Parathyroid adenoma (tissue), 2 donors: Measurements from ENCODE around the gene FAR2.
"Not testable (repeated sequence)": the region's sequence is repeated elsewhere in the genome, so short reads cannot be mapped to it uniquely, and the experiment has no call there.

Experiments used
- H2AFZ ChIP-seq: fragments of 300-600 bp; sonication (generic); one replicate; pipeline ENCODE4 v1.7.0; 2017; ENCODE audit warnings: antibody characterized with exemption, mild to moderate bottlenecking
- H3K27ac ChIP-seq: fragments of 300-600 bp; sonication (generic); one replicate; pipeline ENCODE4 v1.7.0; 2017
- H3K27me3 ChIP-seq: fragments of 300-600 bp; sonication (generic); one replicate; pipeline ENCODE4 v1.7.0; 2017; ENCODE audit warnings: low read length; ENCODE audit not compliant: control insufficient read depth, insufficient read depth
- H3K36me3 ChIP-seq: fragments of 300-600 bp; sonication (generic); one replicate; pipeline ENCODE4 v1.7.0; 2017; ENCODE audit warnings: low read length; ENCODE audit not compliant: control insufficient read depth, insufficient read depth
- H3K4me1 ChIP-seq: fragments of 300-600 bp; sonication (generic); one replicate; pipeline ENCODE4 v1.7.0; 2017; ENCODE audit warnings: control low read depth
- H3K4me2 ChIP-seq: fragments of 300-600 bp; sonication (generic); one replicate; pipeline ENCODE4 v1.7.0; 2017; ENCODE audit warnings: low read length
- H3K4me3 ChIP-seq: fragments of 300-600 bp; sonication (generic); one replicate; pipeline ENCODE4 v1.7.0; 2017; ENCODE audit warnings: low read depth, low read length
- H3K79me2 ChIP-seq: fragments of 300-600 bp; sonication (generic); one replicate; pipeline ENCODE4 v1.7.0; 2017; ENCODE audit warnings: control low read depth
- H3K9ac ChIP-seq: fragments of 300-600 bp; sonication (generic); one replicate; pipeline ENCODE4 v1.7.0; 2017; ENCODE audit warnings: mild to moderate bottlenecking
- H3K9me3 ChIP-seq: fragments of 300-600 bp; sonication (generic); one replicate; pipeline ENCODE4 v1.7.0; 2017; ENCODE audit warnings: low read length; ENCODE audit not compliant: control insufficient read depth
- TF ChIP-seq, protein P1 (sequence below): fragments of 300-600 bp; sonication (generic); IDR thresholded peaks from one replicate; pipeline ENCODE4 v1.7.0; 2017; ENCODE audit warnings: antibody characterized with exemption, mild to moderate bottlenecking
- donor health status: primary hyperparathyroidism.

Gene FAR2

DNA sequence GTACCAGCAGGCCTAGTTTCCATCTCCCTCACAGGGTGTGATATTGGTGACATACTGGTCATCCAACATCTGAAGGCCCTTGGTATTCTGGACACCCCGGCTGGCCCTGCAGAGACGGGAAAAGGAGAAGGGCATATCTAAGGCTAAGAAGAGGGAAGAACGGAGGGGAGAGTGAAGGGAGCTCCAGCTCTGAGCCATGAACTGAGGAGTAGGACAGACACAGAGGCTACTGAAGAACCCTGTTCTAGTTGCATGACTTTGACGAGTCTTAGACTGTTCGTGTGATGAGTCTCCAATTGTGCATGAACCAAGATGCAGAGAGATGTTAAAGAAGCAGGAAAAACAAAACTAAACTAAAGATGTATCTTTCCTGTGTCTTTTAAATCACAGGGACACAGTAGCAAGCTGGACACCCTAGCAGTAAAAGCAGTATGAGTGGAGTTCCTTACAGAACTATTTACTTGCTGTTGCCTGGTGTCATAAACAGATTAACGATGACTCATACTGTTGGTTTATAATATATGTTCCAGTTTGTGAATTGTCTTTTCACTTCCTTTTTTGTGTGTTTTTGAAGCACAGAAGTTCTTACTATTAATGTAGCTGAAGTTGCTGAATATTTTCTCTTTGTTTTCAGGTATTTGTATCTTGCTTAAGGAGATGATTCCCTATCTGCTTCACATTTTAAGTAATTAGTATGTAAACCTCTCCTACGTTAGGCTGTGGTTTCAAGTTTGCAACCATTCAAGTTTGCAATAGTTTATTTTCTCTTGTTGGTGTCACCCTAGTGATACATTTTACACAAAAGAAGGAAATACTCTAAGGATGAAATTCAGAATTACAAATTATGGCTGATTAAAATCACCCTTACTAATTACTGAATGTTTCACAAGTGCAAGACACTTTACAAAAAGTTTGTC lies 15.7 kb downstream of the FAR2 start:
- no peak overlapping the region for H2AFZ ChIP-seq
- TF ChIP-seq, protein P1, sequence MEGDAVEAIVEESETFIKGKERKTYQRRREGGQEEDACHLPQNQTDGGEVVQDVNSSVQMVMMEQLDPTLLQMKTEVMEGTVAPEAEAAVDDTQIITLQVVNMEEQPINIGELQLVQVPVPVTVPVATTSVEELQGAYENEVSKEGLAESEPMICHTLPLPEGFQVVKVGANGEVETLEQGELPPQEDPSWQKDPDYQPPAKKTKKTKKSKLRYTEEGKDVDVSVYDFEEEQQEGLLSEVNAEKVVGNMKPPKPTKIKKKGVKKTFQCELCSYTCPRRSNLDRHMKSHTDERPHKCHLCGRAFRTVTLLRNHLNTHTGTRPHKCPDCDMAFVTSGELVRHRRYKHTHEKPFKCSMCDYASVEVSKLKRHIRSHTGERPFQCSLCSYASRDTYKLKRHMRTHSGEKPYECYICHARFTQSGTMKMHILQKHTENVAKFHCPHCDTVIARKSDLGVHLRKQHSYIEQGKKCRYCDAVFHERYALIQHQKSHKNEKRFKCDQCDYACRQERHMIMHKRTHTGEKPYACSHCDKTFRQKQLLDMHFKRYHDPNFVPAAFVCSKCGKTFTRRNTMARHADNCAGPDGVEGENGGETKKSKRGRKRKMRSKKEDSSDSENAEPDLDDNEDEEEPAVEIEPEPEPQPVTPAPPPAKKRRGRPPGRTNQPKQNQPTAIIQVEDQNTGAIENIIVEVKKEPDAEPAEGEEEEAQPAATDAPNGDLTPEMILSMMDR: no peak
- no peaks in the 10 kb centered on the region for H3K36me3 ChIP-seq

GRCh38 chr12:29167445-29167844 lies 18.4 kb downstream of the FAR2 start:
- Histone ChIP-seq H3K4me1 (no peaks in the 10 kb centered on the region), H3K36me3 (no peaks in the 10 kb centered on the region), H3K79me2 (no peaks in the 10 kb centered on the region), H3K9ac (no peak overlapping the region), H3K27me3 (no peaks in the 10 kb centered on the region), H2AFZ (no peak overlapping the region), H3K4me3 (no peak overlapping the region), H3K4me2 (no peak overlapping the region), H3K9me3 (no peaks in the 10 kb centered on the region), H3K27ac (no peak overlapping the region)
- TF ChIP-seq, protein P1: no peak

More for the DNA sequence above, 15.7 kb downstream of the FAR2 start:
- no peaks in the 10 kb centered on the region for H3K27me3 ChIP-seq
- no peaks in the 10 kb centered on the region for H3K4me1 ChIP-seq
- no peak overlapping the region for H3K4me2 ChIP-seq
- H3K9ac ChIP-seq: no peak overlapping the region
- no peaks in the 10 kb centered on the region for H3K9me3 ChIP-seq
- no peak overlapping the region for H3K27ac ChIP-seq
- H3K4me3 ChIP-seq: no peak overlapping the region
- no peaks in the 10 kb centered on the region for H3K79me2 ChIP-seq

- Histone ChIP-seq H3K27ac (no peak overlapping the region), H3K4me2 (no peak overlapping the region), H3K79me2 (no peaks in the 10 kb centered on the region), H3K4me3 (no peak overlapping the region), H3K27me3 (no peaks in the 10 kb centered on the region), H3K4me1 (no peaks in the 10 kb centered on the region), H3K36me3 (no peaks in the 10 kb centered on the region), H3K9ac (no peak overlapping the region), H3K9me3 (no peaks in the 10 kb centered on the region), H2AFZ (no peak overlapping the region)
- TF ChIP-seq, protein P1: no peak
Observed at GRCh38 chr12:29167988-29168387, 18.9 kb downstream of the FAR2 start.

DNA sequence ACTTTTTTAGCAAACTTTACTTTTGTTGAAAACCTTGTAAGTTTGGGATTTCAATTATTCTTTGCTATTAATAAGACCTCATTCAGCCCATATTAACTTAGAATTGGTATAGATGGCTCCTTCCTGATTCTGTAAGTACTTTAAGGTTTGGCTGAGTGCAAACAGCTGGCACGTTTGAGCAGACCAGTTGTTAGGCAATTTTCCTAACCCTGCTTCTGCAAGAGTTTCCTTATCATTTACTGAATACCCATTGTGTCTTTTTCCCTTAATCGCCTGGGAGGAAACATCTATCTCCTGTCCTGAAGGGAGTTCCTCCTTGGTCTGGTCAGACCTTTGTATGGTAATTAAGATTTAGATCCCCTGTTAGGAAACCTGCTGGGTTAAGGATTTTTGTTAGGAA lies 20.9 kb downstream of the FAR2 start:
- not testable (repeated sequence) for H3K27ac ChIP-seq, H2AFZ ChIP-seq, H3K9ac ChIP-seq, H3K9me3 ChIP-seq, H3K36me3 ChIP-seq, H3K79me2 ChIP-seq, H3K4me1 ChIP-seq, H3K4me3 ChIP-seq, H3K4me2 ChIP-seq, H3K27me3 ChIP-seq

GRCh38 chr12:29170478-29171084 lies 21.5 kb downstream of the FAR2 start:
- not testable (repeated sequence) for H3K4me3 ChIP-seq, H3K9ac ChIP-seq, H3K36me3 ChIP-seq, H3K27me3 ChIP-seq, H2AFZ ChIP-seq, H3K4me1 ChIP-seq, H3K4me2 ChIP-seq, H3K27ac ChIP-seq, H3K9me3 ChIP-seq, H3K79me2 ChIP-seq
